HEK293 (cell line): ENCODE data around the gene TBP.
"Not testable (repeated sequence)": the region's sequence is repeated elsewhere in the genome, so short reads cannot be mapped to it uniquely, and the experiment has no call there.

Source experiments
- BCL11A ChIP-seq: fragments of 450-650 bp; formaldehyde crosslinking; IDR thresholded peaks from 2 replicates; pipeline ENCODE4 v1.5.1; 2016; ENCODE audit warnings: low read depth, missing biosample characterization, missing genetic modification characterization
- KLF17 ChIP-seq: fragments of 450-650 bp; formaldehyde crosslinking; IDR thresholded peaks from 2 replicates; pipeline ENCODE4 v1.5.1; 2016; ENCODE audit warnings: missing biosample characterization, missing genetic modification characterization
- PATZ1 ChIP-seq: fragments of 450-650 bp; formaldehyde crosslinking; IDR thresholded peaks from 2 replicates; pipeline ENCODE4 v1.5.1; 2016; ENCODE audit warnings: missing biosample characterization, missing genetic modification characterization
- RBAK ChIP-seq: fragments of 450-650 bp; formaldehyde crosslinking; IDR thresholded peaks from 2 replicates; pipeline ENCODE4 v1.5.1; 2016; ENCODE audit warnings: missing biosample characterization, missing genetic modification characterization
- ZBTB11 ChIP-seq: fragments of 450-650 bp; formaldehyde crosslinking; conservative IDR thresholded peaks from 2 replicates; pipeline ENCODE4 v1.5.1; 2016; ENCODE audit warnings: low read depth, missing biosample characterization, missing genetic modification characterization
- ZNF274 ChIP-seq, 2 experiments: fragments of 200-500 bp in 1 of 2; fragments of 450-650 bp in 1 of 2; sonication (Bioruptor generic) in 1 of 2; formaldehyde crosslinking in 1 of 2; IDR thresholded peaks; 2 replicates each; pipeline versions ENCODE4 v1.5.1 to v1.6.1; 2014 to 2016; ENCODE audit warnings: borderline replicate concordance in 1 of 2, inconsistent platforms in 1 of 2, low read length in 1 of 2, missing biosample characterization in 1 of 2, missing genetic modification characterization in 1 of 2
- ZNF391 ChIP-seq: fragments of 450-650 bp; formaldehyde crosslinking; IDR thresholded peaks from 2 replicates; pipeline ENCODE4 v1.5.1; 2016; ENCODE audit warnings: low read depth, missing biosample characterization, missing genetic modification characterization, borderline replicate concordance
- ZNF423 ChIP-seq: fragments of 450-650 bp; formaldehyde crosslinking; IDR thresholded peaks from 2 replicates; pipeline ENCODE4 v1.5.1; 2016; ENCODE audit warnings: missing biosample characterization, missing genetic modification characterization
- TF ChIP-seq, protein P1 (sequence below): fragments of 450-650 bp; formaldehyde crosslinking; IDR thresholded peaks from 2 replicates; pipeline ENCODE4 v1.5.1; 2016; ENCODE audit warnings: missing biosample characterization, missing genetic modification characterization

- TF ChIP-seq ZNF274 (IDR thresholded peaks at IDR 0.05; ENCODE audit: low read length); ZNF274 (tag by site-specific recombination; IDR thresholded peaks at IDR 0.05; ENCODE audit: borderline replicate concordance); ZNF391; BCL11A (tag by site-specific recombination); RBAK; PATZ1 (tag by site-specific recombination); ZNF423 (tag by site-specific recombination); KLF17 (tag by site-specific recombination); ZBTB11 (tag by site-specific recombination): not testable (repeated sequence)
- TF ChIP-seq, protein P1, sequence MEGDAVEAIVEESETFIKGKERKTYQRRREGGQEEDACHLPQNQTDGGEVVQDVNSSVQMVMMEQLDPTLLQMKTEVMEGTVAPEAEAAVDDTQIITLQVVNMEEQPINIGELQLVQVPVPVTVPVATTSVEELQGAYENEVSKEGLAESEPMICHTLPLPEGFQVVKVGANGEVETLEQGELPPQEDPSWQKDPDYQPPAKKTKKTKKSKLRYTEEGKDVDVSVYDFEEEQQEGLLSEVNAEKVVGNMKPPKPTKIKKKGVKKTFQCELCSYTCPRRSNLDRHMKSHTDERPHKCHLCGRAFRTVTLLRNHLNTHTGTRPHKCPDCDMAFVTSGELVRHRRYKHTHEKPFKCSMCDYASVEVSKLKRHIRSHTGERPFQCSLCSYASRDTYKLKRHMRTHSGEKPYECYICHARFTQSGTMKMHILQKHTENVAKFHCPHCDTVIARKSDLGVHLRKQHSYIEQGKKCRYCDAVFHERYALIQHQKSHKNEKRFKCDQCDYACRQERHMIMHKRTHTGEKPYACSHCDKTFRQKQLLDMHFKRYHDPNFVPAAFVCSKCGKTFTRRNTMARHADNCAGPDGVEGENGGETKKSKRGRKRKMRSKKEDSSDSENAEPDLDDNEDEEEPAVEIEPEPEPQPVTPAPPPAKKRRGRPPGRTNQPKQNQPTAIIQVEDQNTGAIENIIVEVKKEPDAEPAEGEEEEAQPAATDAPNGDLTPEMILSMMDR (tag by site-specific recombination), result not testable (repeated sequence)
These were observed 61.9 kb downstream of the TBP start for GRCh38 chr6:170616020-170616554.
